Measurements from ENCODE around the gene RIPOR2. TPM values are rescaled to one million over a fixed set of nuclear protein-coding genes. Genes with fewer than 3 reads are reported as not detected.

The RIPOR2 gene
- under 1 TPM; 0.41 to 0.61 TPM for polyA plus RNA-seq

- H3K4me1 ChIP-seq (ENCODE audit: control insufficient read depth in 2 of 2, insufficient read depth in 2 of 2, low read length in 1 of 2): no peaks in the 10 kb centered on the region
- H3K9me3 ChIP-seq (ENCODE audit: control insufficient read depth in 2 of 2, insufficient read depth in 1 of 2, low read depth in 1 of 2, low read length in 1 of 2): no peaks in the 10 kb centered on the region
- no peaks in the 10 kb centered on the region for H3K27me3 ChIP-seq (ENCODE audit: control insufficient read depth in 1 of 2, insufficient read depth in 2 of 2, low read length in 2 of 2)
- H3K4me3 ChIP-seq (ENCODE audit: low read depth in 1 of 2, low read length in 2 of 2): peak within 1 kb of the TSS in 1 of 2 donors; percentile 7
- WGBS, 2 donors: 60 to 69% methylated on average over 10 of the region's 10 CpGs
- H3K27ac ChIP-seq (ENCODE audit: low read depth in 2 of 2, low read length in 1 of 2): no peak within 1 kb of the TSS
- H3K36me3 ChIP-seq (ENCODE audit: control insufficient read depth in 2 of 2, insufficient read depth in 2 of 2, low read length in 1 of 2): no peaks in the 10 kb centered on the region
Measured at GRCh38 chr6:24935366-24936152, at the start of gene RIPOR2. TSS of gene RIPOR2 (minus strand) at chr6:24935960. CDS start at chr6:24935898, 62 bp downstream.

- no peak overlapping the region for H3K4me3 ChIP-seq (ENCODE audit: low read depth in 1 of 2, low read length in 2 of 2)
- H3K4me1 ChIP-seq (ENCODE audit: control insufficient read depth in 2 of 2, insufficient read depth in 2 of 2, low read length in 1 of 2): no peaks in the 10 kb centered on the region
- WGBS, 2 donors: 90 to 96% methylated on average over 2 of the region's 2 CpGs
- no peaks in the 10 kb centered on the region for H3K9me3 ChIP-seq (ENCODE audit: control insufficient read depth in 2 of 2, insufficient read depth in 1 of 2, low read depth in 1 of 2, low read length in 1 of 2)
- H3K27me3 ChIP-seq (ENCODE audit: control insufficient read depth in 1 of 2, insufficient read depth in 2 of 2, low read length in 2 of 2): no peaks in the 10 kb centered on the region
- no peak overlapping the region for H3K27ac ChIP-seq (ENCODE audit: low read depth in 2 of 2, low read length in 1 of 2)
- no peaks in the 10 kb centered on the region for H3K36me3 ChIP-seq (ENCODE audit: control insufficient read depth in 2 of 2, insufficient read depth in 2 of 2, low read length in 1 of 2)
Measured at GRCh38 chr6:24985323-24985722, 49.6 kb upstream of the RIPOR2 start.

- Histone ChIP-seq H3K27me3 (ENCODE audit: control insufficient read depth in 1 of 2, insufficient read depth in 2 of 2, low read length in 2 of 2) (no peaks in the 10 kb centered on the region), H3K4me3 (ENCODE audit: low read depth in 1 of 2, low read length in 2 of 2) (no peak overlapping the region), H3K27ac (ENCODE audit: low read depth in 2 of 2, low read length in 1 of 2) (no peak overlapping the region), H3K9me3 (ENCODE audit: control insufficient read depth in 2 of 2, insufficient read depth in 1 of 2, low read depth in 1 of 2, low read length in 1 of 2) (no peaks in the 10 kb centered on the region), H3K36me3 (ENCODE audit: control insufficient read depth in 2 of 2, insufficient read depth in 2 of 2, low read length in 1 of 2) (no peaks in the 10 kb centered on the region), H3K4me1 (ENCODE audit: control insufficient read depth in 2 of 2, insufficient read depth in 2 of 2, low read length in 1 of 2) (no peaks in the 10 kb centered on the region)
Measured at GRCh38 chr6:24982231-24982630, 46.5 kb upstream of the RIPOR2 start.

GRCh38 chr6:24981386-24981760 lies 45.6 kb upstream of the RIPOR2 start:
- Histone ChIP-seq H3K4me1 (ENCODE audit: control insufficient read depth in 2 of 2, insufficient read depth in 2 of 2, low read length in 1 of 2) (no peaks in the 10 kb centered on the region), H3K36me3 (ENCODE audit: control insufficient read depth in 2 of 2, insufficient read depth in 2 of 2, low read length in 1 of 2) (no peaks in the 10 kb centered on the region), H3K4me3 (ENCODE audit: low read depth in 1 of 2, low read length in 2 of 2) (no peak overlapping the region), H3K9me3 (ENCODE audit: control insufficient read depth in 2 of 2, insufficient read depth in 1 of 2, low read depth in 1 of 2, low read length in 1 of 2) (no peaks in the 10 kb centered on the region), H3K27me3 (ENCODE audit: control insufficient read depth in 1 of 2, insufficient read depth in 2 of 2, low read length in 2 of 2) (no peaks in the 10 kb centered on the region), H3K27ac (ENCODE audit: low read depth in 2 of 2, low read length in 1 of 2) (no peak overlapping the region)
- WGBS, 2 donors: 86 to 94% methylated on average over 4 of the region's 4 CpGs

GRCh38 chr6:24980507-24981385 lies 45.0 kb upstream of the RIPOR2 start:
- no peaks in the 10 kb centered on the region for H3K4me1 ChIP-seq (ENCODE audit: control insufficient read depth in 2 of 2, insufficient read depth in 2 of 2, low read length in 1 of 2)
- H3K4me3 ChIP-seq (ENCODE audit: low read depth in 1 of 2, low read length in 2 of 2): no peak overlapping the region
- no peaks in the 10 kb centered on the region for H3K27me3 ChIP-seq (ENCODE audit: control insufficient read depth in 1 of 2, insufficient read depth in 2 of 2, low read length in 2 of 2)
- H3K36me3 ChIP-seq (ENCODE audit: control insufficient read depth in 2 of 2, insufficient read depth in 2 of 2, low read length in 1 of 2): no peaks in the 10 kb centered on the region
- H3K9me3 ChIP-seq (ENCODE audit: control insufficient read depth in 2 of 2, insufficient read depth in 1 of 2, low read depth in 1 of 2, low read length in 1 of 2): no peaks in the 10 kb centered on the region
- 65 to 78% methylated on average over 4 of the region's 4 CpGs for WGBS, 2 donors
- H3K27ac ChIP-seq (ENCODE audit: low read depth in 2 of 2, low read length in 1 of 2): no peak overlapping the region

GRCh38 chr6:24979176-24979575 lies 43.4 kb upstream of the RIPOR2 start:
- no peaks in the 10 kb centered on the region for H3K27me3 ChIP-seq (ENCODE audit: control insufficient read depth in 1 of 2, insufficient read depth in 2 of 2, low read length in 2 of 2)
- no peak overlapping the region for H3K4me3 ChIP-seq (ENCODE audit: low read depth in 1 of 2, low read length in 2 of 2)
- no peaks in the 10 kb centered on the region for H3K4me1 ChIP-seq (ENCODE audit: control insufficient read depth in 2 of 2, insufficient read depth in 2 of 2, low read length in 1 of 2)
- WGBS, 2 donors: 85 to 94% methylated on average over 2 of the region's 2 CpGs
- H3K9me3 ChIP-seq (ENCODE audit: control insufficient read depth in 2 of 2, insufficient read depth in 1 of 2, low read depth in 1 of 2, low read length in 1 of 2): no peaks in the 10 kb centered on the region
- H3K36me3 ChIP-seq (ENCODE audit: control insufficient read depth in 2 of 2, insufficient read depth in 2 of 2, low read length in 1 of 2): no peaks in the 10 kb centered on the region
- H3K27ac ChIP-seq (ENCODE audit: low read depth in 2 of 2, low read length in 1 of 2): no peak overlapping the region

- H3K27ac ChIP-seq (ENCODE audit: low read depth in 2 of 2, low read length in 1 of 2): no peak overlapping the region
- no peaks in the 10 kb centered on the region for H3K4me1 ChIP-seq (ENCODE audit: control insufficient read depth in 2 of 2, insufficient read depth in 2 of 2, low read length in 1 of 2)
- H3K27me3 ChIP-seq (ENCODE audit: control insufficient read depth in 1 of 2, insufficient read depth in 2 of 2, low read length in 2 of 2): no peaks in the 10 kb centered on the region
- no peaks in the 10 kb centered on the region for H3K9me3 ChIP-seq (ENCODE audit: control insufficient read depth in 2 of 2, insufficient read depth in 1 of 2, low read depth in 1 of 2, low read length in 1 of 2)
- WGBS, 2 donors: 84 to 88% methylated on average over 7 of the region's 7 CpGs
- no peaks in the 10 kb centered on the region for H3K36me3 ChIP-seq (ENCODE audit: control insufficient read depth in 2 of 2, insufficient read depth in 2 of 2, low read length in 1 of 2)
- H3K4me3 ChIP-seq (ENCODE audit: low read depth in 1 of 2, low read length in 2 of 2): no peak overlapping the region
Measured at GRCh38 chr6:24974182-24975171, 38.7 kb upstream of the RIPOR2 start.

- H3K36me3 ChIP-seq (ENCODE audit: control insufficient read depth in 2 of 2, insufficient read depth in 2 of 2, low read length in 1 of 2): no peaks in the 10 kb centered on the region
- no peaks in the 10 kb centered on the region for H3K9me3 ChIP-seq (ENCODE audit: control insufficient read depth in 2 of 2, insufficient read depth in 1 of 2, low read depth in 1 of 2, low read length in 1 of 2)
- H3K4me3 ChIP-seq (ENCODE audit: low read depth in 1 of 2, low read length in 2 of 2): no peak overlapping the region
- no peak overlapping the region for H3K27ac ChIP-seq (ENCODE audit: low read depth in 2 of 2, low read length in 1 of 2)
- H3K27me3 ChIP-seq (ENCODE audit: control insufficient read depth in 1 of 2, insufficient read depth in 2 of 2, low read length in 2 of 2): no peaks in the 10 kb centered on the region
- 54 to 67% methylated on average over 3 of the region's 3 CpGs for WGBS, 2 donors
- no peaks in the 10 kb centered on the region for H3K4me1 ChIP-seq (ENCODE audit: control insufficient read depth in 2 of 2, insufficient read depth in 2 of 2, low read length in 1 of 2)
Measured at GRCh38 chr6:24972311-24972958, 36.7 kb upstream of the RIPOR2 start.

GRCh38 chr6:24971067-24971466 lies 35.3 kb upstream of the RIPOR2 start:
- no peak overlapping the region for H3K27ac ChIP-seq (ENCODE audit: low read depth in 2 of 2, low read length in 1 of 2)
- WGBS, 2 donors: 93 to 96% methylated on average over 2 of the region's 2 CpGs
- no peaks in the 10 kb centered on the region for H3K36me3 ChIP-seq (ENCODE audit: control insufficient read depth in 2 of 2, insufficient read depth in 2 of 2, low read length in 1 of 2)

More at GRCh38 chr6:24971067-24971466, 35.3 kb upstream of the RIPOR2 start:
- H3K9me3 ChIP-seq (ENCODE audit: control insufficient read depth in 2 of 2, insufficient read depth in 1 of 2, low read depth in 1 of 2, low read length in 1 of 2): no peaks in the 10 kb centered on the region
- H3K4me1 ChIP-seq (ENCODE audit: control insufficient read depth in 2 of 2, insufficient read depth in 2 of 2, low read length in 1 of 2): no peaks in the 10 kb centered on the region
- H3K27me3 ChIP-seq (ENCODE audit: control insufficient read depth in 1 of 2, insufficient read depth in 2 of 2, low read length in 2 of 2): no peaks in the 10 kb centered on the region
- no peak overlapping the region for H3K4me3 ChIP-seq (ENCODE audit: low read depth in 1 of 2, low read length in 2 of 2)
